H9 (cell line): ENCODE measurements around the gene ARHGAP4. TPM values are rescaled to one million over a fixed set of nuclear protein-coding genes. Genes with fewer than 3 reads are reported as not detected.

Experiments used
- DNase-seq: peaks from one replicate; pipeline ENCODE4 v3.0.0-alpha.2; 2017
- H2AFZ ChIP-seq: one replicate; pipeline ENCODE4 v1.6.1; 2013; ENCODE audit warnings: mild to moderate bottlenecking, low read length, control low read depth, moderate library complexity
- H2AK5ac ChIP-seq: 2 replicates; pipeline ENCODE4 v1.6.1; 2013; ENCODE audit warnings: low read length, control low read depth, mixed read lengths; ENCODE audit not compliant: insufficient read length
- H2BK120ac ChIP-seq: one replicate; pipeline ENCODE4 v1.6.1; 2013; ENCODE audit warnings: low read depth, mild to moderate bottlenecking, low read length, control low read depth, inconsistent platforms; ENCODE audit not compliant: poor library complexity, severe bottlenecking
- H2BK12ac ChIP-seq: 2 replicates; pipeline ENCODE4 v1.6.1; 2013; ENCODE audit warnings: low read length, control low read depth, mixed read lengths, low read depth; ENCODE audit not compliant: insufficient read length
- H2BK15ac ChIP-seq: 2 replicates; pipeline ENCODE4 v1.6.1; 2013; ENCODE audit warnings: low read depth, low read length, control low read depth
- H2BK20ac ChIP-seq: one replicate; pipeline ENCODE4 v1.6.1; 2013; ENCODE audit warnings: low read depth, mild to moderate bottlenecking, low read length, control low read depth, inconsistent platforms; ENCODE audit not compliant: poor library complexity, severe bottlenecking
- H2BK5ac ChIP-seq: 2 replicates; pipeline ENCODE4 v1.6.1; 2013; ENCODE audit warnings: low read length, control low read depth, mixed read lengths; ENCODE audit not compliant: insufficient read length
- H3K14ac ChIP-seq: 2 replicates; pipeline ENCODE4 v1.6.1; 2013; ENCODE audit warnings: low read length, control low read depth; ENCODE audit not compliant: insufficient read depth
- H3K18ac ChIP-seq: 2 replicates; pipeline ENCODE4 v1.6.1; 2013; ENCODE audit warnings: low read depth, mild to moderate bottlenecking, mixed read lengths, low read length, control low read depth; ENCODE audit not compliant: insufficient read length
- H3K23ac ChIP-seq: 2 replicates; pipeline ENCODE4 v1.6.1; 2013; ENCODE audit warnings: low read length, control low read depth, mixed read lengths, low read depth; ENCODE audit not compliant: insufficient read length
- H3K23me2 ChIP-seq: 2 replicates; pipeline ENCODE4 v1.6.1; 2013; ENCODE audit warnings: low read depth, mild to moderate bottlenecking, mixed read lengths, low read length, control low read depth; ENCODE audit not compliant: insufficient read length, poor library complexity, severe bottlenecking
- H3K27ac ChIP-seq: 2 replicates; pipeline ENCODE4 v1.5.1; 2013; ENCODE audit warnings: low read length, control low read depth, mixed read lengths, low read depth; ENCODE audit not compliant: insufficient read length
- H3K27me3 ChIP-seq: 2 replicates; pipeline ENCODE4 v1.6.1; 2013; ENCODE audit warnings: low read length, control low read depth, inconsistent platforms; ENCODE audit not compliant: insufficient read depth
- H3K4ac ChIP-seq: 2 replicates; pipeline ENCODE4 v1.6.1; 2013; ENCODE audit warnings: low read depth, mild to moderate bottlenecking, control low read depth, inconsistent platforms, low read length, moderate library complexity
- H3K4me1 ChIP-seq: 2 replicates; pipeline ENCODE4 v1.6.1; 2013; ENCODE audit warnings: low read length, control low read depth, inconsistent platforms; ENCODE audit not compliant: insufficient read depth
- H3K4me2 ChIP-seq: 2 replicates; pipeline ENCODE4 v1.6.1; 2013; ENCODE audit warnings: low read length, control low read depth, mixed read lengths; ENCODE audit not compliant: insufficient read length, insufficient read depth
- H3K56ac ChIP-seq: 2 replicates; pipeline ENCODE4 v1.6.1; 2013; ENCODE audit warnings: low read depth, mild to moderate bottlenecking, mixed read lengths, low read length, control low read depth; ENCODE audit not compliant: insufficient read length
- H3K79me1 ChIP-seq: 2 replicates; pipeline ENCODE4 v1.6.1; 2013; ENCODE audit warnings: low read depth, mild to moderate bottlenecking, moderate library complexity, low read length, control low read depth, inconsistent platforms; ENCODE audit not compliant: insufficient read depth, poor library complexity, severe bottlenecking
- H3K79me2 ChIP-seq: 2 replicates; pipeline ENCODE4 v1.6.1; 2013; ENCODE audit warnings: low read length, control low read depth, inconsistent platforms; ENCODE audit not compliant: insufficient read depth
- H3K9ac ChIP-seq: 2 replicates; pipeline ENCODE4 v1.6.1; 2013; ENCODE audit warnings: low read length, control low read depth, mixed read lengths; ENCODE audit not compliant: insufficient read length; ENCODE audit errors: extremely low read depth
- H3K9me3 ChIP-seq: one replicate; pipeline ENCODE4 v1.6.1; 2013; ENCODE audit warnings: low read depth, low read length, inconsistent platforms; ENCODE audit not compliant: control insufficient read depth
- H3T11ph ChIP-seq: one replicate; pipeline ENCODE4 v1.6.1; 2013; ENCODE audit warnings: mild to moderate bottlenecking, low read length, control low read depth, inconsistent platforms
- H4K20me1 ChIP-seq: one replicate; pipeline ENCODE4 v1.6.1; 2013; ENCODE audit not compliant: control insufficient read depth, insufficient read length, insufficient read depth
- H4K5ac ChIP-seq: 2 replicates; pipeline ENCODE4 v1.6.1; 2013; ENCODE audit warnings: low read depth, mild to moderate bottlenecking, mixed read lengths, low read length, control low read depth; ENCODE audit not compliant: insufficient read length
- H4K8ac ChIP-seq: replicated peaks from 2 replicates; pipeline ENCODE4 v1.6.1; 2013; ENCODE audit warnings: low read length, control low read depth, mixed read lengths, low read depth; ENCODE audit not compliant: insufficient read length
- H4K91ac ChIP-seq: 2 replicates; pipeline ENCODE4 v1.6.1; 2013; ENCODE audit warnings: low read depth, mild to moderate bottlenecking, moderate library complexity, mixed read lengths, low read length, control low read depth; ENCODE audit not compliant: insufficient read length
- H3K27ac Mint-ChIP-seq, 3 experiments: 2 replicates in 2 of 3; 3 replicates in 1 of 3; pipeline ENCODE4 v1.8.0; 2020 to 2021; ENCODE audit warnings: mixed read lengths in 3 of 3, mild to moderate bottlenecking in 1 of 3, moderate library complexity in 1 of 3
- H3K27me3 Mint-ChIP-seq: 2 replicates; pipeline ENCODE4 v1.8.0; 2021; ENCODE audit warnings: low read depth, mild to moderate bottlenecking, moderate library complexity, mixed read lengths
- H3K36me3 Mint-ChIP-seq, 3 experiments: 2 replicates in 2 of 3; 3 replicates in 1 of 3; pipeline ENCODE4 v1.8.0; 2020 to 2021; ENCODE audit warnings: low read depth in 3 of 3, mixed read lengths in 3 of 3; ENCODE audit not compliant: insufficient read depth in 1 of 3
- H3K4me1 Mint-ChIP-seq, 2 experiments: 2 replicates each; pipeline ENCODE4 v1.8.0; 2020; ENCODE audit warnings: mixed read lengths in 2 of 2
- H3K4me3 Mint-ChIP-seq, 2 experiments: 2 replicates in 1 of 2; 3 replicates in 1 of 2; pipeline ENCODE4 v1.8.0; 2020 to 2021; ENCODE audit warnings: mild to moderate bottlenecking in 2 of 2, mixed read lengths in 2 of 2, moderate library complexity in 1 of 2
- H3K9me3 Mint-ChIP-seq, 2 experiments: 2 replicates in 1 of 2; 3 replicates in 1 of 2; pipeline ENCODE4 v1.8.0; 2020; ENCODE audit warnings: mild to moderate bottlenecking in 2 of 2, mixed read lengths in 2 of 2, moderate library complexity in 1 of 2
- CTCF ChIP-seq: fragments of 200-600 bp; sonication (generic); conservative IDR thresholded peaks from 3 replicates; pipeline ENCODE4 v1.8.0; 2021; ENCODE audit warnings: antibody characterized with exemption, mild to moderate bottlenecking
- WGBS: extraction: QIAGEN DNeasy Blood & Tissue Kit; methylation state at CpG from one replicate; pipeline ENCODE4 v1.1.7; 2013; ENCODE audit warnings: missing lambda C conversion rate, low lambda C conversion rate, mixed read lengths; ENCODE audit not compliant: insufficient read length; ENCODE audit errors: extremely low coverage; 5-methylcytosine and 5-hydroxymethylcytosine counted together
- total RNA-seq: library from RNA; stranded (reverse); gene quantifications from 2 replicates; pipeline ENCODE4 v1.2.1, GENCODE V29; 2021

Gene ARHGAP4
- total RNA-seq, 1 experiment from 2014 or later = 37.8 TPM

DNA sequence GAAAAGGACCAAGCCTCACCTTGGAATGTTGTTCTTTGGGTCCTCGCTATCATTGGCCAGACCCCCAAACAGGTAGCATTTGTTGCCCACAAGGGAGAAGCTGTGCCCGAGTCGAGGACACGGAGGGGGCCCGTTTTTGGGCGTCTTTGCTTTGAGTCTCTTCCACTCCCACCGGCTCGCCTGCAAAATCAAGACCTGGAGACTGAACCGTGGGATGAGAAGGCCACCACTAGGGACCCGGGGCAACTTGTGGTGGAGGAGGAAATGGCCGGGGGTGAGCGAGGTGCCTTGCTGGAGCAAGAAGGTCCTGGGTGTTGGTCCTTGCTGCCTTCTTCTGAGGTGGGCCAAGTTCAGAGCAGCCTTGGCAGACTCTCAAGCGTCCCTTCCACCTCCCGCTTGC lies 38.0 kb upstream of the ARHGAP4 start:
- Mint-ChIP-seq H3K27ac (0 out of 7 replicates have a peak overlapping the region, but pooled peaks of 1 of the 3 experiments have one; percentile 28), H3K36me3 (peaks cover 46 to 75% (median 65%) of the 10 kb centered on the region in 3 experiments), H3K4me1 (peaks cover 26 to 31% of the 10 kb centered on the region in 2 experiments), H3K27me3 (peaks cover 1% of the 10 kb centered on the region; the same call in 1 of the 2 replicates), H3K9me3 (peaks cover 0 to 3% of the 10 kb centered on the region in 2 experiments; a peak in 1 of 5 replicates), H3K4me3 (no peak overlapping the region)
- Histone ChIP-seq H3K27me3 (no peaks in the 10 kb centered on the region), H3K79me1 (peaks cover 5% of the 10 kb centered on the region), H4K20me1 (no peaks in the 10 kb centered on the region), H2BK12ac (no peak overlapping the region), H3K79me2 (peaks cover 44% of the 10 kb centered on the region; the same call in 1 of the 2 replicates), H2BK15ac (no peak overlapping the region), H4K91ac (no peak overlapping the region), H2BK20ac (no peak overlapping the region), H3K4ac (no peak overlapping the region), H4K8ac (no peak overlapping the region), H2AK5ac (no peak overlapping the region), H3T11ph (no peak overlapping the region), H2BK5ac (no peak overlapping the region), H3K4me2 (no peak overlapping the region), H3K9ac (no peak overlapping the region), H3K27ac (no peak overlapping the region), H3K23me2 (peaks cover 4% of the 10 kb centered on the region), H3K18ac (no peak overlapping the region), H3K23ac (no peak overlapping the region), H3K56ac (no peak overlapping the region), H2AFZ (no peak overlapping the region), H3K9me3 (no peaks in the 10 kb centered on the region), H3K4me1 (peaks cover 4% of the 10 kb centered on the region; the same call in 1 of the 2 replicates), H3K14ac (no peak overlapping the region), H2BK120ac (no peak overlapping the region), H4K5ac (no peak overlapping the region)
- no CpG with 5 or more reads among the region's 14 CpGs for WGBS
- DNase-seq = no peak
- no peak; the same call in 2 of the 3 replicates for TF ChIP-seq CTCF
